ENCODE measurements around the gene KCNQ1.

KCNQ1 gene

GRCh38 chr11:2833716-2834502 is 389.1 kb downstream of the KCNQ1 start:
- no peaks in the 10 kb centered on the region for H3K36me3 ChIP-seq (ENCODE audit: control insufficient read depth in 1 of 2, insufficient read depth in 2 of 2, low read length in 2 of 2)
- no peaks in the 10 kb centered on the region for H3K27me3 ChIP-seq (ENCODE audit: low read depth, low read length)
- H3K27ac ChIP-seq (ENCODE audit: low read length), result no peak overlapping the region
- peaks cover 0 to 10% of the 10 kb centered on the region in 2 donors for H3K4me1 ChIP-seq (ENCODE audit: control insufficient read depth in 1 of 2, insufficient read depth in 2 of 2, low read length in 2 of 2)
- peaks cover 0 to 8% of the 10 kb centered on the region in 2 donors for H3K9me3 ChIP-seq (ENCODE audit: control insufficient read depth in 1 of 2, low read length in 2 of 2)
- no peak overlapping the region for H3K4me3 ChIP-seq (ENCODE audit: low read depth in 1 of 2, low read length in 2 of 2)

- Histone ChIP-seq H3K27me3 (ENCODE audit: low read depth, low read length) (no peaks in the 10 kb centered on the region), H3K4me3 (ENCODE audit: low read depth in 1 of 2, low read length in 2 of 2) (no peak overlapping the region), H3K27ac (ENCODE audit: low read length) (no peak overlapping the region)
Measured at GRCh38 chr11:2834503-2835273, 389.9 kb downstream of the KCNQ1 start.

GRCh38 chr11:2835296-2835695 is 390.5 kb downstream of the KCNQ1 start:
- peaks cover 0 to 10% of the 10 kb centered on the region in 2 donors for H3K4me1 ChIP-seq (ENCODE audit: control insufficient read depth in 1 of 2, insufficient read depth in 2 of 2, low read length in 2 of 2)
- H3K36me3 ChIP-seq (ENCODE audit: control insufficient read depth in 1 of 2, insufficient read depth in 2 of 2, low read length in 2 of 2), result no peaks in the 10 kb centered on the region
- no peak overlapping the region for H3K4me3 ChIP-seq (ENCODE audit: low read depth in 1 of 2, low read length in 2 of 2)
- no peaks in the 10 kb centered on the region for H3K9me3 ChIP-seq (ENCODE audit: control insufficient read depth in 1 of 2, low read length in 2 of 2)
- H3K27me3 ChIP-seq (ENCODE audit: low read depth, low read length), result no peaks in the 10 kb centered on the region
- H3K27ac ChIP-seq (ENCODE audit: low read length), result no peak overlapping the region

More at GRCh38 chr11:2834503-2835273, 389.9 kb downstream of the KCNQ1 start:
- H3K4me1 ChIP-seq (ENCODE audit: control insufficient read depth in 1 of 2, insufficient read depth in 2 of 2, low read length in 2 of 2), result peaks cover 0 to 10% of the 10 kb centered on the region in 2 donors
- no peaks in the 10 kb centered on the region for H3K9me3 ChIP-seq (ENCODE audit: control insufficient read depth in 1 of 2, low read length in 2 of 2)
- H3K36me3 ChIP-seq (ENCODE audit: control insufficient read depth in 1 of 2, insufficient read depth in 2 of 2, low read length in 2 of 2), result no peaks in the 10 kb centered on the region

DNA sequence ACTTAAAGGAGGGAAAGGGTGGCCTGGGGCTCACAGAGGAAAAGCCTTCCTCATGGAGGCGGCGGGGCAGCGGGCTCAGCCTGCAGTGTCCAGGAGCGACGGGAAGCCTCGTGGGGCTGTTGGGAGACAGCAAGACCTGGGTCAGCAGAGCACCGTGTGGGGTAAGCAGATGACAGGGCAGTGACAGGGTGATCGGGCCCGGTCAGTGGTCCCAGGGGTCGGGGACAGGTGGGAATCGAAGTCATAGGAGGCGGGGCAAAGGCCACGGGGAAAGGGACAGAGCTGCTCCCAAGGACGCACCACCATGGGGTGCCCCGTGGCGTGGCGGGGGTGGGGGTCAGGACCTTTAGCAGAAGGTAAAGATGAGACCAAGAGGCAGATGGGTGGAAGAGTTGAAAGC is 390.9 kb downstream of the KCNQ1 start:
- H3K4me1 ChIP-seq (ENCODE audit: control insufficient read depth in 1 of 2, insufficient read depth in 2 of 2, low read length in 2 of 2), result peaks cover 0 to 10% of the 10 kb centered on the region in 2 donors
- no peaks in the 10 kb centered on the region for H3K36me3 ChIP-seq (ENCODE audit: control insufficient read depth in 1 of 2, insufficient read depth in 2 of 2, low read length in 2 of 2)
- no peaks in the 10 kb centered on the region for H3K9me3 ChIP-seq (ENCODE audit: control insufficient read depth in 1 of 2, low read length in 2 of 2)
- H3K27me3 ChIP-seq (ENCODE audit: low read depth, low read length), result no peaks in the 10 kb centered on the region
- H3K4me3 ChIP-seq (ENCODE audit: low read depth in 1 of 2, low read length in 2 of 2), result no peak overlapping the region
- H3K27ac ChIP-seq (ENCODE audit: low read length), result no peak overlapping the region

DNA sequence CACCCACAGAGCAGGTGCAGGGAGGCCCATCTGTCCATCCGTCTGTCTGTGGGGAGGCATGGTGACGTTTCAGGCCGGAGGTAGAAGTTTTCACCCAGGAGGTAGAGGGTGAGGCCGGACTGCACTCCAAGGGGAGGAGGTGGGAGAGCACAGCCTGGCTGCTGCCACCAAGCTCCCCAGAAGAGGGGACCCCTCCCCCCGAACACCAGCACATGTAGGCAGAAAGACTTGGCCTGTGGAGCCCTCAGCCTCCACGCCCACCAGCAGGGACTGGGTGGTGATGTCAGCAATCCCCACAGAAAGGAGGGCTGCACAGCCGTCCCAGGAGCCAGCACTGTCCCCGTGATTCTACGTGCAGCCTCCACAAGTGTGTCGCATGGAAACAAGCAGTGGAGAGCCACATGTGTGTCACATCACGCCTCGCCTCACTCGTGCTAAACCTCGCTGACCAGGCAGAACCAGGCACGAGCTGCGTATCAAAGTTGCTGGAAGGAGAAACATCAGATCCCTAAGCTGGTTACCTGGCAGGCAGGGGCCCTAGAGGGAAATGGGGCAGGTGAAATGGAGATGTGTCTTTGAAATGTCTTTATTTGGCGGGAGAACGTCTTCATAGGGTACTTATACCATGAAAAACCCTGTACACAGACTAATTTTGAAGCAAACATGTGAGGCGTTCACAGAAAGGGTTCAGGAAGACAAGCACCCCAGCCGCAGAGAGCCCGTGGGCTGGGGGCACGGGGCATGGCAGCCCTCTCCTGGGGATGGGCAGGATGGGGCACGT is 391.7 kb downstream of the KCNQ1 start:
- Histone ChIP-seq H3K4me1 (ENCODE audit: control insufficient read depth in 1 of 2, insufficient read depth in 2 of 2, low read length in 2 of 2) (peaks cover 0 to 10% of the 10 kb centered on the region in 2 donors), H3K27ac (ENCODE audit: low read length) (no peak overlapping the region), H3K9me3 (ENCODE audit: control insufficient read depth in 1 of 2, low read length in 2 of 2) (no peaks in the 10 kb centered on the region), H3K4me3 (ENCODE audit: low read depth in 1 of 2, low read length in 2 of 2) (no peak overlapping the region), H3K36me3 (ENCODE audit: control insufficient read depth in 1 of 2, insufficient read depth in 2 of 2, low read length in 2 of 2) (no peaks in the 10 kb centered on the region), H3K27me3 (ENCODE audit: low read depth, low read length) (no peaks in the 10 kb centered on the region)

GRCh38 chr11:2837096-2837601 is 392.3 kb downstream of the KCNQ1 start:
- no peak overlapping the region for H3K27ac ChIP-seq (ENCODE audit: low read length)
- H3K27me3 ChIP-seq (ENCODE audit: low read depth, low read length), result no peaks in the 10 kb centered on the region
- peaks cover 0 to 10% of the 10 kb centered on the region in 2 donors for H3K4me1 ChIP-seq (ENCODE audit: control insufficient read depth in 1 of 2, insufficient read depth in 2 of 2, low read length in 2 of 2)
- H3K4me3 ChIP-seq (ENCODE audit: low read depth in 1 of 2, low read length in 2 of 2), result no peak overlapping the region
- H3K9me3 ChIP-seq (ENCODE audit: control insufficient read depth in 1 of 2, low read length in 2 of 2), result no peaks in the 10 kb centered on the region
- H3K36me3 ChIP-seq (ENCODE audit: control insufficient read depth in 1 of 2, insufficient read depth in 2 of 2, low read length in 2 of 2), result no peaks in the 10 kb centered on the region

DNA sequence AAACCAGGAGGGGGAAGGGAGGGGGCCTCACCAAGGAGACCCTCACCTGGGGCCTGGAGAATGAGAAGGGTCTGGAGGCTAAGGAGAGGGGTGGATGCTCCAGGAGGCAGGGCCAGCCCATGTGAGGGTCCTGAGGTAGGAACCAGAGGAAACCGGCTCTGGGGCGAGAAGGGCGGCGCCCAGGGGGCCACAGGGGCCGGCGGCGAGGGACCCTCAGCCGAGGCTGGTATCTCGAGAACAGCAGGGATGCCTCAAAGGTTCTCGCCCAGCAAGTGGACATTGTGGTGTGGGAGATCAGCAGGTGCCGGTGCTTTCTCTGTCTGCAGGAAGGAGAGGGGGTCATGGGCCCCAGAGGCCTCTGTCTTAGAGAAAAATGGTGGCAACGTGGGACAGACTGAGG is 392.8 kb downstream of the KCNQ1 start:
- peaks cover 0 to 10% of the 10 kb centered on the region in 2 donors for H3K4me1 ChIP-seq (ENCODE audit: control insufficient read depth in 1 of 2, insufficient read depth in 2 of 2, low read length in 2 of 2)
- no peaks in the 10 kb centered on the region for H3K27me3 ChIP-seq (ENCODE audit: low read depth, low read length)
- no peaks in the 10 kb centered on the region for H3K9me3 ChIP-seq (ENCODE audit: control insufficient read depth in 1 of 2, low read length in 2 of 2)
- no peak overlapping the region for H3K27ac ChIP-seq (ENCODE audit: low read length)
- H3K36me3 ChIP-seq (ENCODE audit: control insufficient read depth in 1 of 2, insufficient read depth in 2 of 2, low read length in 2 of 2), result no peaks in the 10 kb centered on the region
- no peak overlapping the region for H3K4me3 ChIP-seq (ENCODE audit: low read depth in 1 of 2, low read length in 2 of 2)

GRCh38 chr11:2838091-2838490 is 393.3 kb downstream of the KCNQ1 start:
- Histone ChIP-seq H3K9me3 (ENCODE audit: control insufficient read depth in 1 of 2, low read length in 2 of 2) (no peaks in the 10 kb centered on the region), H3K4me1 (ENCODE audit: control insufficient read depth in 1 of 2, insufficient read depth in 2 of 2, low read length in 2 of 2) (peaks cover 0 to 10% of the 10 kb centered on the region in 2 donors), H3K36me3 (ENCODE audit: control insufficient read depth in 1 of 2, insufficient read depth in 2 of 2, low read length in 2 of 2) (no peaks in the 10 kb centered on the region), H3K27ac (ENCODE audit: low read length) (no peak overlapping the region), H3K4me3 (ENCODE audit: low read depth in 1 of 2, low read length in 2 of 2) (no peak overlapping the region), H3K27me3 (ENCODE audit: low read depth, low read length) (no peaks in the 10 kb centered on the region)

DNA sequence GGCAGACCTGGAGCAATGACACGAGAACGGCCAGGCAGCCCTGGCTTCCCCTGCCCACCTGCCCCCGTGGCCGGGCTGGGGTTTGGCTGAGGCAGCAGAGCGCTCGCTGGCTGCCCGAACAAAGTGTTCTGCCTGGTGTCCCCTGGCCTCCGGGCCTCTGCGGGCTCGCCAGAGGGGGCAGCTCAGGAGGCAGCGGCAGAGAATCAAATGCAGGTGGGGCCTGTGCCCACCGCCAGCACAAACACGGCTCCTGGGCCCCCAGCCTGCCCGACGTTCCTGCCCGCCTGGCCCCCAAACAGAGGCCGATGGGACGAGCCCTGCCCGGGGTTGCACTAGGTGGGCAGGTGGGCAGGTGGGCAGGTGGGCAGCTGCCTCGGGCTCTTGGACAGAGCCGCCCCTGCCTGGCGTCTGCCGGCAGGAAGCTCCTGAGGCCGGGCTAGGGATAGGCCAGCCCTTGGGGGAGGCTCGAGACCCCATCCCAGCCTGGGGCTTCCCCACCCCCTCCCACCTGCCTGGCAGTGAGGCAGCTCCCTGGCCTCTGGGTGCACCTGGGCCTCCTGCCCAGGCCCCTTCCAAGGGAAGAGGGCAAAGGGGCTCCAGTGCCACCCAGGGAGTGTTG is 394.0 kb downstream of the KCNQ1 start:
- Histone ChIP-seq H3K36me3 (ENCODE audit: control insufficient read depth in 1 of 2, insufficient read depth in 2 of 2, low read length in 2 of 2) (no peaks in the 10 kb centered on the region), H3K27ac (ENCODE audit: low read length) (no peak overlapping the region)

GRCh38 chr11:2839395-2839943 is 394.7 kb downstream of the KCNQ1 start:
- Histone ChIP-seq H3K36me3 (ENCODE audit: control insufficient read depth in 1 of 2, insufficient read depth in 2 of 2, low read length in 2 of 2) (no peaks in the 10 kb centered on the region), H3K4me3 (ENCODE audit: low read depth in 1 of 2, low read length in 2 of 2) (no peak overlapping the region), H3K27me3 (ENCODE audit: low read depth, low read length) (no peaks in the 10 kb centered on the region), H3K4me1 (ENCODE audit: control insufficient read depth in 1 of 2, insufficient read depth in 2 of 2, low read length in 2 of 2) (peaks cover 0 to 10% of the 10 kb centered on the region in 2 donors), H3K9me3 (ENCODE audit: control insufficient read depth in 1 of 2, low read length in 2 of 2) (no peaks in the 10 kb centered on the region), H3K27ac (ENCODE audit: low read length) (no peak overlapping the region)

More for the DNA sequence above, 394.0 kb downstream of the KCNQ1 start:
- H3K4me3 ChIP-seq (ENCODE audit: low read depth in 1 of 2, low read length in 2 of 2), result no peak overlapping the region
- H3K9me3 ChIP-seq (ENCODE audit: control insufficient read depth in 1 of 2, low read length in 2 of 2), result no peaks in the 10 kb centered on the region
- H3K4me1 ChIP-seq (ENCODE audit: control insufficient read depth in 1 of 2, insufficient read depth in 2 of 2, low read length in 2 of 2), result peaks cover 0 to 10% of the 10 kb centered on the region in 2 donors
- no peaks in the 10 kb centered on the region for H3K27me3 ChIP-seq (ENCODE audit: low read depth, low read length)

Data from muscle layer of duodenum (tissue), 2 donors.